ENCODE results near the gene NOXA1. TPM values are rescaled to one million over a fixed set of nuclear protein-coding genes. Genes with fewer than 3 reads are reported as not detected.
A peak's percentile ranks its signal among the peaks of the same experiment; 100 is the strongest.
"Not testable (repeated sequence)": the region's sequence is repeated elsewhere in the genome, so short reads cannot be mapped to it uniquely, and the experiment has no call there.

Gene NOXA1
- total RNA-seq, 4 donors from 2014 or later = 2.2 to 7.6 (median 4.0) TPM

DNA sequence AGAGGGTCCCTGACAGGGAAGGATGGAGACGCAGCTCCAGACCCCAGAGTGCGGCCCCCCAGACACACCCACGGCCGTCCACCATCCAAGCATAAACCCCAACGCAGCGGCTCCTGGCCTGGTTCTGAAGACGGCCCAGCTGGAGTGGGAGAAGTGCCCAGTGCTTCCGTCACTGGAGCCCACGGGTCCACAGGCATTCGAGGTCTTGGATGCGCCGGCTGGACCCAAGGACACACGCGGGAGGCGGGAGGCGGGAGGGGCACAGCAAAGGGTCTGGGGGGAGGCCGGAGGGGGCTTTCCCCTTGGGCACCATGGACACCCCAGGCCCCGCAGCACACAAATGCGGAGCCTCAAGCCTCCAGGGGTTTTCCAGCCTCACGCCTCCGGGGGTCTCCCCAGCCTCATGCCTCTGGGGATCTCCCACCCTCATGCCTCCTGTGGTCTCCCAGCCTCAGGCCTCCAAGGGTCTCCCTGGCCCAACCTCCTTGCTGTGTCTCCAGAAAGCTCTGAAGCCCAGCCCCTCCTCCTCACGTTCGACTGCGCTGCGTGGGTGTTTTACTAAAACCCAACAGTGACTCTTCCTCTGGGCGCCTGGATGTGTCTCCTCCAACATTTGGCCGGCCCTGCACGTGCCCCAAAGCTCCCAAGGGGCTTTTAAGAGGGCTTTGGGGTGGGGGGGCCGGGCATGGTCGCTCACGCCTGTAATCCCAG is 15.4 kb upstream of the NOXA1 start:
- H3K27ac ChIP-seq = no peak overlapping the region
- H3K36me3 ChIP-seq = no peaks in the 10 kb centered on the region
- 67% methylated on average over 30 of the region's 31 CpGs for WGBS
- H3K4me3 ChIP-seq = peak overlapping the region; percentile 39
- no peaks in the 10 kb centered on the region for H3K27me3 ChIP-seq
- TF ChIP-seq CTCF (IDR thresholded peaks at IDR 0.05) (no peak), POLR2AphosphoS5 (IDR thresholded peaks at IDR 0.05) (no peak), POLR2A (IDR thresholded peaks at IDR 0.05) (no peak), EP300 (IDR thresholded peaks at IDR 0.05) (no peak)
- H3K4me1 ChIP-seq = peaks cover 37% of the 10 kb centered on the region
- H3K9me3 ChIP-seq = no peaks in the 10 kb centered on the region
- no peak for DNase-seq (ENCODE audit: low spot score in 2 of 2)

DNA sequence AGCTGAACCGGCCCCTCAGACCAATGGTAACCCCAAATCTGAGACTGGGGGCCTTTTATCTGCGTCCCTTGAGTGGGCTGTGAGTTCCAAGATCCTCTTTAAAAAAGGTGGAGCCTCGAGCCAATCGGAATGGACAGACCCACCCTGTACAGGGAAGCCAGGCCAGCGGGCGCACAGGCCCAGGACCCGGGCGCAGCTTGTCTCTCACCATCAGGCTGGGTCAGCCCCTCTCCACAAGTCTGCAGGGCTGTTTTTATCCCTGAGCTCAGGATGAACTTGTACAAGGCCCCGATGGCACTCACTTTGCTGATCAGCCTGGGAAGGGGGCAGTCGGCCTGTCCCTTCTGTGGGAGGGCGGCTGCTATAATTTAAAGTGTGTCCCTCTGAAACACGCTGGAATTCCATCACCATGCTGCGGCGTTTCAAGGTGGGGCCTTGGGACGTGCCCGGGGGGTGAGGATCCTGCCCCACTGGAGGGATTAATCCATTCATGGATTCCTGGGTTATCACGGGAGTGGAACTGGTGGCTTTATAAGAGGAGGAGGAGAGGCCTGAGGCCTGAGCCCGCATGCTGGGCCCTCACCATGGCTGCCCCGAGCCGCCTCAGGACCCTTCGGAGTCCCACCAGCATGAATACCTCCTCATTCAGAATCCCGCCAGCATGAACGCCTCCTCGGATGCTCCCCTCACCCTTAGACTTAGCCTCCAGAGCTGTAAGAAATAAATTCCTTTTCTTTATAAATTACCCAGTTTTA is 14.4 kb upstream of the NOXA1 start:
- Histone ChIP-seq H3K4me3 (no peak overlapping the region), H3K9me3 (no peaks in the 10 kb centered on the region), H3K36me3 (no peaks in the 10 kb centered on the region), H3K4me1 (peaks cover 38% of the 10 kb centered on the region), H3K27me3 (no peaks in the 10 kb centered on the region), H3K27ac (no peak overlapping the region)
- no peak for DNase-seq (ENCODE audit: low spot score in 2 of 2)
- WGBS = 92% methylated on average over 21 of the region's 24 CpGs
- no peak for TF ChIP-seq EP300 (IDR thresholded peaks at IDR 0.05)
- TF ChIP-seq POLR2A (IDR thresholded peaks at IDR 0.05) = no peak
- TF ChIP-seq CTCF (IDR thresholded peaks at IDR 0.05) = no peak
- TF ChIP-seq POLR2AphosphoS5 (IDR thresholded peaks at IDR 0.05) = no peak

DNA sequence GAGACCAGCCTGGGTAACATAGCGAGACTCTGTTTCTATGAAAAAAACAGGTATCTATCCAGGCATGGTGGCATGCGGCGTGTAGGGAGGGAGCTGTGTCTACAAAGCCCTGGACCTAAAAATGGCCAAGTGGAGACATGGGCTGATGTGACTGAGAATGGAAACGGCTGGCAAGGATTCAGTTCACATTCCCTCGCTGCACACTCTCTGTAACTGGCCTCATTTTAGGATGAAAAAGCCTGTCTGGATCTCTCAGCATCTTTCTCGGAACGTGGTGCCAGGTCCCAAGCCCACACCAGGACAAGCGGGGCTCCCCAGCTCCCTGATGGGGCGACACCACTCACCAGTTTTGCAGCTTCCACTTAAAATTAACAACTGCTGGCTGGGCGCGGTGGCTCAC is 13.7 kb upstream of the NOXA1 start:
- no peak overlapping the region for H3K27ac ChIP-seq

DNA sequence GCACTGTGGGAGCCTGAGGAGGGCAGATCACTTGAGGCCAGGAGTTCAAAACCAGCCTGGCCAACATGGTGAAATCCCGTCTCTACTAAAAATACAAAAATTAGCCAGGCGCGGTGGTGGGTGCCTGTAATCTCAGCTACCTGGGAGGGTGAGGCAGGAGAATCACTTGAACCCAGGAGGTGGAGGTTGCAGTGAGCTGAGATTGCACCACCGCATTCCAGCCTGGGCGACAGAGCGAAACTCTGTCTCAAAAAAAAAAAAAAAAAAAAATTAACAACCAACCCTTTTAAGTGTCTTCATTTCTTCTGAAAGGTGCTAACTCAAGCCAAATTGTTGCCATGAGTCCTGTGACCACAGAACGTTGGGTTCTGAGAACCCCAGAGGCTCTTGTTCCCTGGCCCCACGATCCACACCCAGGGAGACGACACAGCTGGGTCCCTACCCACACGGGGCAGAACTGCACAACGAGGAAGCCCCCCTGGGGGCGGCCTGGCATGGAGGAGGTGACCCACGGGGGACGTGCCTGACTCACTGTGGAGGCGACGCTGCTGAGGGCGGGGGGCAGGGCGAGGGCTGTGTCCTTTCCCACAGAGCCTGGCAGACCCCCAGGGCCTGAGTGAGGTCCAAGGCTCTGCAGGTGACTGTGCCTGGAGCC is 12.8 kb upstream of the NOXA1 start:
- 81% methylated on average over 18 of the region's 18 CpGs for WGBS
- H3K27me3 ChIP-seq; H3K27ac ChIP-seq; H3K36me3 ChIP-seq; DNase-seq (ENCODE audit: low spot score in 2 of 2); H3K9me3 ChIP-seq; H3K4me3 ChIP-seq: not testable (repeated sequence)
- peaks cover 38% of the 10 kb centered on the region for H3K4me1 ChIP-seq

More for the DNA sequence above, 13.7 kb upstream of the NOXA1 start:
- no peak for DNase-seq (ENCODE audit: low spot score in 2 of 2)
- peaks cover 38% of the 10 kb centered on the region for H3K4me1 ChIP-seq
- H3K4me3 ChIP-seq = no peak overlapping the region
- H3K9me3 ChIP-seq = no peaks in the 10 kb centered on the region
- no peaks in the 10 kb centered on the region for H3K36me3 ChIP-seq
- no peaks in the 10 kb centered on the region for H3K27me3 ChIP-seq
- no peak for TF ChIP-seq POLR2AphosphoS5 (IDR thresholded peaks at IDR 0.05)
- no peak for TF ChIP-seq CTCF (IDR thresholded peaks at IDR 0.05)
- TF ChIP-seq POLR2A (IDR thresholded peaks at IDR 0.05) = no peak
- TF ChIP-seq EP300 (IDR thresholded peaks at IDR 0.05) = no peak
- 92% methylated on average over 11 of the region's 11 CpGs for WGBS

DNA sequence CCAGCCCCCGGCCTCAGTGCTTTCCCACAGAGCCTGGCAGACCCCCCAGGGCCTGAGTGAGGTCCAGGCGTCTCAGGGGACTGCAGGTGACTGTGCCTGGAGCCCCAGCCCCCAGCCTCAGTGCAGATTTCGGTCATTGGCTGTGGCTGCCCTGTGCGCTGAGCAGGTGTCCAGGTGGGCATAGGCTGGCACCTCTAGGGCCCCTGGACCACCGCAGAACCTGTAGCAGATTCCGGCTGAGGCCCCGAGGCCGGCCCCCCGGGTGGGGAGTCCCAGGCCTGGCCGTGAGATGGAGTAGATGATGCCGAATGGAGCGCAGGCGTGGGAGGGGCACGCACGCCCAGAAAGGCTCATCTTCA is 12.3 kb upstream of the NOXA1 start:
- Histone ChIP-seq H3K4me1 (peaks cover 38% of the 10 kb centered on the region), H3K27me3 (no peaks in the 10 kb centered on the region), H3K36me3 (no peaks in the 10 kb centered on the region), H3K27ac (peak overlapping the region; percentile 19), H3K4me3 (peak overlapping the region; percentile 11), H3K9me3 (no peaks in the 10 kb centered on the region)
- WGBS = 83% methylated on average over 7 of the region's 15 CpGs
- TF ChIP-seq POLR2A (IDR thresholded peaks at IDR 0.05) (no peak), EP300 (IDR thresholded peaks at IDR 0.05) (no peak), CTCF (IDR thresholded peaks at IDR 0.05) (no peak), POLR2AphosphoS5 (IDR thresholded peaks at IDR 0.05) (no peak)
- no peak for DNase-seq (ENCODE audit: low spot score in 2 of 2)

Data from suprapubic skin (tissue), 4 donors.